ENCODE results near the gene RLN2.
"Not testable (repeated sequence)": the region's sequence is repeated elsewhere in the genome, so short reads cannot be mapped to it uniquely, and the experiment has no call there.

The RLN2 gene

DNA sequence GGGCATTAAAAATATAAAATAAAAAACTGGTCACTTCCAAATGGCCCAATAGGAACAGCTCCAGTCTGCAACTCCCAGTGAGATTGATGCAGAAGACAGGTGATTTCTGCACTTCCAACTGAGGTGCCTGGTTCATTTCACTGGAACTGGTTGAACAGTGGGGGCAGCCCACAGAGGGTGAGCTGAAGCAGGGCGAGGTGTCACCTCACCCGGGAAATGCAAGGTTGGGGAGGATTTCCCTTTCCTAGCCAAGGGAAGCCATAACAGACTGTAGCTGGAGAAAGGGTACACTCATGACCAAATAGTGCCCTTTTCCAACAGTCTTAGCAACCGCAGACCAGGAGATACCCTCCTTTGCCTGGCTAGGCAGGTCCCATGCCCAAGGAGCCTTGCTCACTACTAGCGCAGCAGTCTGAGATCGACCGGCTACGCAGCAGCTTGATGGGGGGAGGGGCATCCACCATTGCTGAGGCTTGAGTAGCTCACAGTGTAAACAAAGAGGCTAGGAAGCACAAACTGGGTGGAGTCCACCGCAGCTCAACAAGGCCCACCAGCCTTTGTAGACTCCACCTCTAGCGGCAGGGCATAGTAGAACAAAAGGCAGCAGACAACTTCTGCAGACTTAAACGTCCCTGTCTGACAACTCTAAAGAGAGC lies 22.5 kb upstream of the RLN2 start:
- H3K27ac ChIP-seq: no peak overlapping the region
- no peaks in the 10 kb centered on the region for H3K27me3 ChIP-seq (replicated peaks)
- DNase-seq: no peak
- in situ Hi-C loops (cut with HindIII; ENCODE audit: low pct_ligation_motif_present, low sequenced_read_pairs): no loop called here
- no peak overlapping the region for H3K4me3 ChIP-seq (ENCODE audit: low read depth, low read length)
- H3K36me3 ChIP-seq (replicated peaks): no peaks in the 10 kb centered on the region
- no peak for TF ChIP-seq CTCF (IDR thresholded peaks at IDR 0.05; ENCODE audit: low read depth, low read length, missing control alignments)

- no peak for TF ChIP-seq CTCF (IDR thresholded peaks at IDR 0.05; ENCODE audit: low read depth, low read length, missing control alignments)
- Histone ChIP-seq H3K36me3 (replicated peaks) (no peaks in the 10 kb centered on the region), H3K27me3 (replicated peaks) (no peaks in the 10 kb centered on the region), H3K27ac (no peak overlapping the region), H3K4me3 (ENCODE audit: low read depth, low read length) (no peak overlapping the region)
- in situ Hi-C loops (cut with HindIII; ENCODE audit: low pct_ligation_motif_present, low sequenced_read_pairs): no loop called here
- no peak for DNase-seq
Measured at GRCh38 chr9:5326187-5326586, 21.7 kb upstream of the RLN2 start.

DNA sequence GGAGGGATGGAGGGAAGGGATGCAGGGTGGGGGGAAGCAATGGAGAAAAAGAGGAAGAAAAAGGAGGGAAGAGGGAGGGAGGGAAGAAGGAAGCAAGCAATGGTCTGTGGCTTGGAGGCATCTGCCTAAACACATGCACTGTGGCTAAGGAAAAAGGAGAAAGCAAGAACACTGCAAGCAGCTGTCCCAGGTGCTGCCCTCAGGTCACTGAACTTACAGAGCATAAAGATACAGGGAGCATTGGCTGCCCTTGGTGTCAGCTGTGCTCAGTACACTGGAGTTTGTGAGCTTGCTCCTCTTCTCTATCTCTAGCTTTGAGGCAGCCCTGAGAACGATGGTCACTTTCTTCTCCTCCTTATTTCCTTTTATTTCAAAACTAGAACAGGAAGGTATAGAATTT lies 17.1 kb upstream of the RLN2 start:
- H3K4me3 ChIP-seq (ENCODE audit: low read depth, low read length); H3K27me3 ChIP-seq (replicated peaks); DNase-seq; H3K36me3 ChIP-seq (replicated peaks); H3K27ac ChIP-seq; in situ Hi-C loops (cut with HindIII; ENCODE audit: low pct_ligation_motif_present, low sequenced_read_pairs): not testable (repeated sequence)

- TF ChIP-seq CTCF (IDR thresholded peaks at IDR 0.05; ENCODE audit: low read depth, low read length, missing control alignments): peak; percentile 10
- no peak for DNase-seq
- in situ Hi-C loops (cut with HindIII; ENCODE audit: low pct_ligation_motif_present, low sequenced_read_pairs): no loop called here
Measured at GRCh38 chr9:5321058-5321457, 16.5 kb upstream of the RLN2 start.

GRCh38 chr9:5316406-5316805 lies 11.9 kb upstream of the RLN2 start:
- H3K27me3 ChIP-seq (replicated peaks); DNase-seq; H3K4me3 ChIP-seq (ENCODE audit: low read depth, low read length); in situ Hi-C loops (cut with HindIII; ENCODE audit: low pct_ligation_motif_present, low sequenced_read_pairs); H3K27ac ChIP-seq; H3K36me3 ChIP-seq (replicated peaks): not testable (repeated sequence)

More at GRCh38 chr9:5321058-5321457, 16.5 kb upstream of the RLN2 start:
- H3K27me3 ChIP-seq (replicated peaks): no peaks in the 10 kb centered on the region
- no peak overlapping the region for H3K4me3 ChIP-seq (ENCODE audit: low read depth, low read length)
- H3K27ac ChIP-seq: no peak overlapping the region
- H3K36me3 ChIP-seq (replicated peaks): no peaks in the 10 kb centered on the region

DNA sequence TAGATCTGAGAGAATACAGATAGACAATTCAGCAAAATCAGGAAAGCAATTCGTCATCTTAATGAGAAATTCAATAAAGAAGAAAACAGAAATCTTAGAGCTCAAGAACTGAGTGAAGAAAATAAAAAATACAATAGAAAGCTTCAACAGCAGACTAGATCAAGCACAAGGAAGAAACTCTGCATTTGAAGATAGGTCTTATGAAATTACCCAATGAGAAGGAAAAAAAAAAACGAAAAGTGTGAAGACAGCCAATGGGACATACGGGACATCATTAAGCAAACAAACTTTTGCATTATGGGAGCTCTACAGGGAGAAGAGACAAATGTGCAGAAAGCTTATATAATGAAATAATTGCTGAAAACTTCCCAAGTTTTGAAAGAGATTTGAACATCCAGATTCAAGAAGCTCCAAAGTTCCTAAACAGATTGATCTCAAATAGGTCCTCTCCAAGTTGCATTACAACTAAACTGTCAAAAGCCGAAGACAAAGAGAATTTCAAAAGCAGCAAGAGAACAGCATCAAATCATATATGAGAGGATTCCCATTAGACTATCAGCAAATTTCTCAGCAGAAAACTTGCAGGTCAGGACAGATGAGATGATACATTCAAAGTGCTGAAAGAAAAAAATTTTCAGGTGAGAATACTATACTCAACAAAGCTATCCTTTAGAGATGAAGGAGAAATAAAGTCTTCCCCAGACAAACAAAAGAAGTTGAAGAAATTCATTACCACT lies 10.8 kb upstream of the RLN2 start:
- DNase-seq: no peak
- no peaks in the 10 kb centered on the region for H3K27me3 ChIP-seq (replicated peaks)
- no peak overlapping the region for H3K27ac ChIP-seq
- H3K4me3 ChIP-seq (ENCODE audit: low read depth, low read length): no peak overlapping the region
- H3K36me3 ChIP-seq (replicated peaks): no peaks in the 10 kb centered on the region
- in situ Hi-C loops (cut with HindIII; ENCODE audit: low pct_ligation_motif_present, low sequenced_read_pairs): no loop called here
- no peak for TF ChIP-seq CTCF (IDR thresholded peaks at IDR 0.05; ENCODE audit: low read depth, low read length, missing control alignments)

All from brain microvascular endothelial cell (primary cell).